Measurements from ENCODE around the gene HIVEP3. TPM values are rescaled to one million over a fixed set of nuclear protein-coding genes. Genes with fewer than 3 reads are reported as not detected.

HIVEP3 gene
- total RNA-seq, 1 donor: 1.2 TPM

GRCh38 chr1:41589395-41589794, 329.3 kb downstream of the HIVEP3 start:
- no peak overlapping the region for H3K4me3 ChIP-seq (ENCODE audit: low read depth, low read length)
- no peak for DNase-seq (ENCODE audit: low read depth)
- TF ChIP-seq CTCF (IDR thresholded peaks at IDR 0.05; ENCODE audit: insufficient read depth, low read length): no peak

GRCh38 chr1:41588334-41588875, 330.3 kb downstream of the HIVEP3 start:
- TF ChIP-seq CTCF (IDR thresholded peaks at IDR 0.05; ENCODE audit: insufficient read depth, low read length): no peak
- no peak overlapping the region for H3K4me3 ChIP-seq (ENCODE audit: low read depth, low read length)
- no peak for DNase-seq (ENCODE audit: low read depth)

- no peak for DNase-seq (ENCODE audit: low read depth)
These were observed 330.9 kb downstream of the HIVEP3 start for GRCh38 chr1:41587791-41588190.

GRCh38 chr1:41586230-41586629, 332.5 kb downstream of the HIVEP3 start:
- no peak overlapping the region for H3K4me3 ChIP-seq (ENCODE audit: low read depth, low read length)
- no peak for TF ChIP-seq CTCF (IDR thresholded peaks at IDR 0.05; ENCODE audit: insufficient read depth, low read length)
- no peak for DNase-seq (ENCODE audit: low read depth)

More at GRCh38 chr1:41587791-41588190, 330.9 kb downstream of the HIVEP3 start:
- no peak overlapping the region for H3K4me3 ChIP-seq (ENCODE audit: low read depth, low read length)
- TF ChIP-seq CTCF (IDR thresholded peaks at IDR 0.05; ENCODE audit: insufficient read depth, low read length): no peak

GRCh38 chr1:41583658-41584547, 334.8 kb downstream of the HIVEP3 start:
- no peak for TF ChIP-seq CTCF (IDR thresholded peaks at IDR 0.05; ENCODE audit: insufficient read depth, low read length)
- DNase-seq (ENCODE audit: low read depth): no peak
- H3K4me3 ChIP-seq (ENCODE audit: low read depth, low read length): no peak overlapping the region

GRCh38 chr1:41582851-41583657, 335.7 kb downstream of the HIVEP3 start:
- no peak overlapping the region for H3K4me3 ChIP-seq (ENCODE audit: low read depth, low read length)
- DNase-seq (ENCODE audit: low read depth): no peak
- no peak for TF ChIP-seq CTCF (IDR thresholded peaks at IDR 0.05; ENCODE audit: insufficient read depth, low read length)

All from fibroblast of the aortic adventitia (primary cell).